ENCODE data around the gene KCNQ1.

The KCNQ1 gene

GRCh38 chr11:2527621-2528291, 82.9 kb downstream of the KCNQ1 start:
- no peak for DNase-seq

GRCh38 chr11:2528301-2529050, 83.7 kb downstream of the KCNQ1 start:
- no peak for DNase-seq

DNA sequence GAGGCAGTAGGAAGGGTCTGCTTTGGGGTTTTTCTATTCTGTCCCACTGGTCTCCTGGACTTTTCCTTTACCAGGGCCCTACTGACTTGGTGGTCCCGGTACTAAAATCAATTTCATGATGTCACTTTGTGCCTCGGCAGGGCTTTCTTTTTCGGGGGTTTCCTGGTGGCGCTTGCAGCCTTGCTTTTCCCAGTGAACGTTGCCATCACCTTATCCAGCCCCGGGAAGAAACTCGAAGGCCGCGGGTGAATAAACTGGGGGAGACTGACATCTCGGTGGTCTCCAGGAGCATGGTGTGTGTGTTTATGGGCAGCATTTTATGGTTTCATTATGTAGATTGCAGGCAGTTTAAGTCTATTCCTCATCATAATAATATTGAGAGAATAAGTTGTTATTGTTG, 84.4 kb downstream of the KCNQ1 start:
- no peak for DNase-seq

DNA sequence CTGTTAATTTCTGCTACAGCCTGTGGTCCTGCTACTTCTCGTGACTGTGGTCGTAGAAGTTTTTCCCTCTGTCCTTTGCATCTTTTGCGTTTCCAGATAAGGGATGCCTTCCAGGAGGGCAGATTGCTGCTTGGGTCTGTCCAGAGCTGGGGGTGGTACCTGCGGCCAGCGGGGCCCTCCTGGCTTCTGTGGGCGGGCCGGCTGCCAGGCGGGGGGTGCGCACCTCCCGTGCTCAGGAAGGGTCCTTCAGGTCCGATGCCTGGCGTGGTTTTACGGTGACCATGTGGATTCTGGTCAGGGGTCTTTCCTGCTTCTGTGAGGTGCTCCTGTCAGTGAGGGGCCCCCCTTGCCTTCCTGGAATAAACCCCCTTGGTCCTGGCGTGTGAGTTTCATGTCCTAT, 84.8 kb downstream of the KCNQ1 start:
- no peak for DNase-seq

DNA sequence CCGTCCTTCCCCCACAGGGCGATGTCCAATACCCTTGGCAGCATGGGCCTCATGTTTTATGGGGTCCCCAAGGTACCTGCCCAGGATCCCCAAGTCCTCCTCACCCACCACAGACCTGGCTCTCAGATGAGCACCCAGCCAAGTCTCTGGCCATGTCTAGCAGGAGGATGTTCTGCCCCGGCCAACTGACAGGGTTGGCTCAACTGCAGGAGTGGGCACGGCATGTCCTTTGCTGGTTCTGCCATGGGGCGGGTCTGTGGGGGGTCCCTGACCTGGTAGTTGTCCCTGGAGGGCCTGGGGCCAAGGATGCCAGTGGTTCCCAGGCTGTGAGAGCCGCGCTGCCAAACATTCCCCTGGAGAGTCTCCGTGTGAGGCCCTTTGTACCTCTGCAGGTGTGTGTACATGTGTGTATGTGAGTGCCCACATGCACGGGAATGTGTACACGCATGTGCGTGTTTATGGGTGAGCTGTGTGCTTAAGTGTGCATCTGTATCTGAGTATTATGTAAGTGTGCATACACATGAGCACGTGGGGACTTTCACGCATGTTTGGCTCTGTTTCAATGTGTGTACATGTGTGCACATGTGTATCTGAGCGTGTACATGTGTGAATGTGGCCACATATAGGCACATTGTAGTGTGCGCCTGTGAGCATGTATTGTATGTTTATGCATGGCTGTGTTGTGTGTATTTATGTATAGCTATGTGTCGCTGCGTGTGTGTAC, 85.5 kb downstream of the KCNQ1 start:
- DNase-seq = no peak

GRCh38 chr11:2530855-2531200, 86.0 kb downstream of the KCNQ1 start:
- DNase-seq = no peak

- no peak for DNase-seq
These were observed 86.6 kb downstream of the KCNQ1 start for GRCh38 chr11:2531277-2531986.

GRCh38 chr11:2531987-2532703, 87.3 kb downstream of the KCNQ1 start:
- DNase-seq = no peak

DNA sequence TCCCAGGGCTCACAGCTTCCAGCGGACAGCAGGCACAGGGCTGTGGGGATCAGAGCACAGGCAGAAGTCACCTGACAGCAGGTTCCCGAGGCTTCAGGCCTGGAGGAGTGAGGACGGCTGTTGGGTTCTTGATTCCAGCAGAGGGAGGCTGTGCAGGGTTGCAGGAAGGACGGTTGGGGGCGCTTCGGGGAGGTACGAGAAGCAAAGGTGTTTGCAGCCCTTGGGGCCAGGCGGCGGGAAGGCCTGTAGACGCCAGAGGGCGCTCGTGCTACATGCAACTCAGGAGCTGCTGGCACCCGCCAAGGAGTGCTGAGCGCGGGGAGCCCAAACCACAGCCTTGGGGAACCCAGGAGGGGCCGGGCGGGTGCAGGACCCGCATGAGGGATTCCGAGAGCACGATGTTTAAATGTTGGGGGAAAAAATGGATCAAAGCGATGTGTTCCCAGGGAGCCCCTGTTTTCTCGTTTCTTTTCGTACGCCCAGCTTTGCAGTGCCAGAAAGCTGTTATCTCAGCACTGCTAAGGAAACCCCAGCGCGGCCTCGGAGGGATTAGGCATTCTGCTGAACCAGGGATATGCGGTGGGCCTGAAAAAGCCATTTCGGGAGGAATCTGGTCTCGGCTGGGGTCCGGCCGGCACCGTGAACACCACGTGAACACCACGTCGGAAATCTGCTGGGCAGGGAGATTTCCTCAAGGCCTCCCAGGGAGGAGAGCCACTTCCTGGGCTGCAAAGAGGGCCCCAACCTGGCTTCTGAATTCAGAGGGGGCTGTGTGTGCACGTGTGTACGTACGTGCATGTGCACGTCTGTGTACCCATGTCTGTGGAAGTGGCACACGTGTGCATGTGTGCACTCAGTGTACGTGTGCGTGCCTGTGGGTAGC, 88.1 kb downstream of the KCNQ1 start:
- DNase-seq = peak; percentile 79

- DNase-seq = peak; percentile 42
These were observed 88.9 kb downstream of the KCNQ1 start for GRCh38 chr11:2533587-2534133.

- no peak for DNase-seq
These were observed 89.5 kb downstream of the KCNQ1 start for GRCh38 chr11:2534134-2534956.

- DNase-seq = no peak
These were observed 90.3 kb downstream of the KCNQ1 start for GRCh38 chr11:2534957-2535672.

DNA sequence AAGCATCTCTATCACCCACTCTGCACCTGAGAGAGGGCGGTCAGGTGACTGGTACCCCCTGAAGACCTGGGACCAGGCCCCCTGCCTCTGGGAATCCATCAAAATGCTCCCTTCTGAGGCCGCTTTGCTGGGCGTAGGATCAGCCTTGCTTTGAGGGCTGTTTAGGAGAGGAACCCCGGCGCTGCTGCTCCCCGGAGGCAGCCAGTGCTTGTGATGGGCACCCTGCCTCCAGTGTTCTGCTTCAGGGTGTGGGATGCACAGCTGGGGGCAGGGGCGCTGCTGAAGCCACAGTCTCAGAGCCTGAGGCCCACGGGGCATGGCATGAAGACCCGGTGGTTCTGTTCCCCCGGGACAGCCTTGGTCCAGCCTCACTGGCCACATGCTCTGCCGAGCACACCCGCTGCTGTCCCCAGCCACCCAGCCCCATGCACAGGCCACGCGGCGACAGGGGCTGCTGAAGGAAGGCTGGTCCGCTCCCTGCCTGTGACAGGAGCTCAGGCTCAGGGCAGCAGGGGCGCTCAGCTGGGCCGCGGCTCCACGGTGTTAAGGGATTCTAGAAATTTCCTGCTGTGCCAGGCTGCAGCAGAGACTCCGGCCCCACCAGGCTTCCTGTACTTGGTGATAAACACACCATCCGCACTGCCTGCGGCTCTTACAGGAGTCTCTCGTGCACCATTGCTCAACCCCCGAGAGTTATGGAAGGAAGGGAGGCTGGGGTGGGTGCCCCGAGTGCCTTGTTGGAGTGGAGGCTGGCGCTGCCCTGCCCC, 91.0 kb downstream of the KCNQ1 start:
- DNase-seq = no peak

DNA sequence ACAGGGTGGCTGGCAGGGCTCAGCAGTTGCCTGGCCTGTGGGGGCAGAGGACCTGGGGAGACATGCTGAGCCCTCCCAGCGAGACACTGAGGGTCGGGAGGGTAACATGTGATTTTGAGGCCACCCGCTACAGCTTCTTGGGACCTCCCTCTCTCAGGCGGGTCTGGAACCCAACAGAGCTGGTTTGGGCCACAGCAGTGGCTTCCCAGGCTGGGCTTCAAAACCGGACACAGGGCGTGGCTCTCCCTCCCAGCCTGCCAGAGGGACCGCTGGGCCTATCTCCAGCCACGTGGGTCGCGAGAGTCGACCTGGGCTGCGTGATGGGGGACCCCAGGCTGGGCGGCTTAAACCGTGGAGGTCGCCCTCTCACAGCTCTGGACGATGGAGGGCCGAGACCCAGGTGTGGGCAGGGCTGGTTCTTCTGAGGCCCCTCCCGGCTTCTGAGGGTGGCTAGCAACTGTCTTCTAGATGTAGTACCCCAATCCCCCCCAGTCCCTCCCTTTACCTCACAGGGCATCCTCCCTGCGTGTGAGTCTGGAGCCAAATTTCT, 91.7 kb downstream of the KCNQ1 start:
- no peak for DNase-seq

DNA sequence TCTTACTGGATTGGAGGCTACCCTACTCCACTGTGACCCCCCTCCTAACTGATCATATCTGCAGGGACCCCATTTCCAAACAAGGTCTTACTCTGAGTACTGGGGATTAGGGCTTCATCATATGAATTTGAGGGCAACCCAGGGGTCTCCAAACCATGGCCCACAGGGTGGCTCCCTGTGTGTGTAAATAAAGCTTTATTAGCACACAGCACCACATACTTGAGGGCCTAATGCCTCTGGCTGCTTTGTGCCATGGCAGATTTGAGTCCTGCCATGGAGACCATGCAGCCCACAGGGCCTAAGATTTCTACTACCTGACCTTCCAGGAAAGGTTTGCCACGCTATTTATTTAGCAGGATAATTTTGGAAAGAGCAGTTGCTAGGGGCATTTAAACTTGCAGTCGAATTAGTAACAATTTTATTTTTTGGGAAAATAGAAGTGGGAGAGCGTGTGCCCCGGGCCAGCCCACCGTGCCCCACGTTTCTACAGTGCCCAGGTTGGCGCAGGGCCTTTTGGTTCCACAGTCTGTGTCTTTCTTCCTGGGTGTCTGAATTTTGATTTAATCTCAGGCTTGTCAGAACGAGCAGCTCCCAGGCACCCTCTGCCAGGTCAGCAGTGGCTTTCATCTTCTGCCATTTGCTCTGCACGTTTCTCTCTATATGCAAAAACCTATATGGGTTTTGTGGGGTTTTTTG, 92.3 kb downstream of the KCNQ1 start:
- no peak for DNase-seq

- DNase-seq = no peak
These were observed 93.3 kb downstream of the KCNQ1 start for GRCh38 chr11:2537896-2538724.

GRCh38 chr11:2538951-2539350, 94.1 kb downstream of the KCNQ1 start:
- DNase-seq = no peak

All from DMS153 (cell line).